GM19395 (cell line): ENCODE data around the gene TCEAL2.
"Not testable (repeated sequence)": the region's sequence is repeated elsewhere in the genome, so short reads cannot be mapped to it uniquely, and the experiment has no call there.

ENCODE experiments used
- ATAC-seq: cut with Tn5 transposase; IDR thresholded peaks from one replicate; pipeline ENCODE4 v1.9.1; 2021; ENCODE audit warnings: mild to moderate bottlenecking, moderate library complexity; ENCODE audit not compliant: unreplicated experiment

Gene TCEAL2

DNA sequence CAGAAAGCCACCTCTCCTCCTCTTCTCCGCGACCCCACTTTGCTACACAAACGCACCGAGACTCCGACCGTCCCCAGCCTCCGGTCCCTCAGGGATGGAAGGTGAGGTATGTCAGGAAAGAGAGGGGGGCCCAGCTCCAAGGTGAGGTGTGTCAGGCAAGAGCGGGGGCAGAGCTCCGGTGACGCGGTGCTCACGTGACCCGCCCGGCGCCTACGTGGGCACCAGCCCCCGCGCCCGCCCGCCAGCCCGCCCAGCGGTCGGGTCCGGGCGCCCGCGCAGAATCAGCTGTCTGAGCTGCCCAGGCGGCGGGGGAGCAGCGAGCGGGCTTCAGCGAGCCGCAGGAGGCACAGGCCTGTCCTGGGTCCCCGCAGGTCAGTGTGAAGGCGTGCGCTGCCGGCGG lies at the start of gene TCEAL2:
TSS of gene TCEAL2 (plus strand) at position 244 of the 400 bp plus-strand sequence. CDS start 1,152 bp downstream, outside the sequence.
- ATAC-seq: not testable (repeated sequence)

DNA sequence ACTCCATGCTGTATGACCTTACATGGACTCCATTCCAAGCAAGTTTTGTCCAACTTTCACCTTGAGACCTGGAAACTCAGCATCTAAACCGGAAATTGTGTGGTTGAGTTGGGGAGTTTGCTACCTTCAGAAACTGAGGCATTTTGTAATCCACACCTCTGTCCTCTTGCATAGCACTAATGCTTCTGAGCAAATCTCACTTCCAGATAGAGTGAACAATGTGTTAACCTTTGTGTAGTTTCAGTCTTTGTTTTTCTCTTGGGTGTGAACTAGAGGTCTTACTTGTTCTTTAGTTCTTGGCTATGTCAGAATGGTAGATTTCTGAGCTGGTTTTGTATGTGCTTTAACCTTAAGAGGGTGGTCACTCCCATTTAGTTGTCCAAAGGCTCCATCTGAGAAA lies 48.1 kb upstream of the TCEAL2 start:
- ATAC-seq: no peak

DNA sequence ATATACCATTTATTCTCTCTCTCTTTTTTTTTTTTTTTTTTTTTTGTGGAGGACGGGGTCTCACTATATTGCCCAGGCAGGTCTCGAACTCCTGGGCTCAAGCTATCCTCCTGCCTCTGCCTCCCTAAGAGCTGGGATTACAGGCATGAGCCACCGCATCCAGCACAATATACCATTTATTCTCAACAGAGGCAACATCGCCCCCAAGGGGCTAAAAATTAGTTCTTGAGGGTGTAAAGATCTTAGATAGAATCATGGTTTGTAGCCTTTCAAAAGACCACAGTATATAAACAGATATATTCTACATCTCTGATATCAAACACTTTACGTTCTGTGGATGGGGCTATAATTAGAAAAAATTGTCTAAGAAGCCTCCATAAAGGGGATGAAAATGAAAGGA lies 39.8 kb upstream of the TCEAL2 start:
- ATAC-seq: no peak

DNA sequence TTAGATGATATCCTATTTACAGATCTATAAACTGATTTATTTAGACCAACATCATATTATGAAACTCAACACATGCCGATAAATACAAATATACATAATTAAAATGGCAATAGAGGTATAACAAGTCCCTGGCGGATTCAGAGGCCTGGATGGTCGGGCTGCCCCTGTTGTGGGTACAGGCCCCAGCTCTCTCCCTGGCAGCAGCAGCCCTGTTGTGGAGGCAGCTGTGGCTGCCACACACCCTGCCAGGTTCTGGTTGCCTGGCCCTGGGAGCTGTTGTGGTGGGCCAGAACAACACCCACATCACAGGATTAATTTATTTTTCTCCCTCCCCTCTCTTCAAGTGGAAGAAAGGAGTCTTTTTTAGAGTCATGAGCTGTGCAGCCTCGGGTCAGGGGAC lies 12.1 kb upstream of the TCEAL2 start:
- ATAC-seq: no peak

DNA sequence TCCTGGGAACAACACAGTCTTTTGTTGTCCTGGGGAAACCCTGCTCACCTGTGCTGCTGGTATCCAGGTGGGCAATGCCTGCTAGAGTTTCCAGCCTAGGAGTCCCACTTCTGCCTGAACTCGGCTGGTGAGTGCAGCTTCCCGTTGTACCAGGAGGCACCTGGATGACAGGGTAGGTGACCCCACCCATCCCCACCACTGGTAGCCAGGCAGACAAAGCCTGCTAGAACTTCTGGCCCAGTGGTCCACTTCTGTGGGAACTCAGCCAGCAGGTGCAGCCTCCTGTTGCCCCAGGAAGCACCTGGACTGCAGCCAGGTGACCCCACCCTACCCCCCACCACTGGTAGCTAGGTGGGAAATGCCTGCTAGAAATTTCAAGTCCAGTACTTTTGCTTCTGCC lies 9.7 kb upstream of the TCEAL2 start:
- no peak for ATAC-seq

DNA sequence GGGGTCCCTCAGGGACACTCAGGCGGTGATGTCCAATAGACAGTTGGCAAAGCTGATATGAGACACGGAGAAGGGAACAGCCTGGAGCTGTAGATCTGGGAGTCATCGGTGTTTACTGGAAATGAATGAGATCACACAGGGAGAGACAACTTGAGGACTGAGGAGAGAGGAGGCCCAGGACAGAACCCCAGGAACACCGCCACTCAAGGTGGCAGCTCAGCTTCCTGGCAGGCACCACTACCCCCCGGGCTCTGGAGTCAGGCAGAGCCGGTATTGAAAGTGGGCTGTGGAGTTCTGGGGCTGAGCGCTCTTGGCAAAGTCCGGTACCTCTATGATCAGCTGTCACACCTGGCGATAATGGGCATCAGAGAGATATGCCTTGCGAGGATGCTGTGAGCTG lies 465 bp upstream of the TCEAL2 start:
- not testable (repeated sequence) for ATAC-seq

DNA sequence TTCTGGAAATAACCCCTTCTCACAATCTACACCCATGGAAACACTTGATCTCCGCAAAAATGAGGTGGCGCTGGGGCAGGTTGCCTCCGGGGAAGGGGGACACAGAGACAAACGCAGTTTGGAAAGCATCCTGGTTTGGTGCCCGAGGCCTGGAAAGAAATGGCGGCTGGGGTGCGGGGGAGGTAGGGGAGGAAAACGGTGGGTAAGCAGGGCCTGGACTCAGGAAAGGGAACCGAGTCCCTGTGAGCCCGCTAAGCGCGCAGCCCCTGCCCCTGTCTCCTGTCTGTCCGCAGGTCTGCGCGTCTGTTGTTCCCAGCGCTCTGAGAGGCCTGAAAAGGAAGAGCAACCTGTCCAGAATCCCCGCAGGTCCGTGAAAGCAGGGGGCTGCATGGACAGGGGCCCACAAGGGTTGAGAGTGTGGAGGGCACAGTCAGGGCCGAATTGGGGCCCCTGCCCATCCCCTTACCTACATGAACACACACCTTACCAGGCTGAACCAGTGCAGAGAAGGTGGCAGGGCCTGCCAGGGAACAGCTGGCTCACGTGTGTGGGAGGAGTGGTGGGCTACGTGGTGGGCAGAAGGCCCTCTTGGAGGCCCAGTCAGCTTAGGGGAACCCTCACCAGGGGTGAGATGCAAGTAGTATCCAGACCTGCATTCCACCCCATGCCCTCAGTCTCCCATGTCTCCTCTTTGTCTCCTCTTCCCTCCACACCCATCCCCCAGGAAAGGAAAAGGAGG lies 770 bp downstream of the TCEAL2 start:
- ATAC-seq: not testable (repeated sequence)

DNA sequence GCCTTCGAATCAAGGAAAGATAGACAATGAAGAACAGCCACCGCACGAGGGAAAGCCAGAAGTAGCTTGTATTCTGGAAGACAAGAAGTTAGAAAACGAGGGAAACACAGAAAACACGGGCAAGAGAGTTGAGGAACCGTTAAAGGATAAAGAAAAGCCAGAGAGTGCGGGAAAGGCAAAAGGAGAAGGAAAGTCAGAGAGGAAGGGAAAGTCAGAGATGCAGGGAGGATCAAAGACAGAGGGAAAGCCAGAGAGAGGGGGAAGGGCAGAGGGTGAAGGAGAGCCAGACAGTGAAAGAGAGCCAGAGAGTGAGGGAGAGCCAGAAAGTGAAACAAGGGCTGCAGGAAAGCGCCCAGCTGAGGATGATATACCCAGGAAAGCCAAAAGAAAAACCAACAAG lies 1.4 kb downstream of the TCEAL2 start:
- ATAC-seq: no peak

DNA sequence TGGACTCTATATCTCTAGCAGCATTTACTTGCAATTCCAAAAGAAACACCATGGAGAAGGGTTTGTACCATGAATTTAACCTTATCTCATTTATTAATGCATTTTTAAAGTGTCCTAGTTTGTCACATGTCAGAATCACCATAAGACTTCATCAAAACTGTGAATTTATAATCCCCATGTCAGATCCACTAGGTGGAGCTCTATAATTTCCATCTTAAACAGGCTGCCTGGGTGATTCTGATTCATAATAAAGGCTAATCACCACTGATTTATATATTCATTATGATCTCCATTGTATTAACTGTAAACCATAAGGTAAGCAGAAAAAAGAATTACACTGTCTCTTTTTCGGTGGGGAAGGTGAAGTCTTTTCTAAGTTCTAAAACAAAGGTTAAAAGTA lies 4.0 kb downstream of the TCEAL2 start:
- no peak for ATAC-seq

DNA sequence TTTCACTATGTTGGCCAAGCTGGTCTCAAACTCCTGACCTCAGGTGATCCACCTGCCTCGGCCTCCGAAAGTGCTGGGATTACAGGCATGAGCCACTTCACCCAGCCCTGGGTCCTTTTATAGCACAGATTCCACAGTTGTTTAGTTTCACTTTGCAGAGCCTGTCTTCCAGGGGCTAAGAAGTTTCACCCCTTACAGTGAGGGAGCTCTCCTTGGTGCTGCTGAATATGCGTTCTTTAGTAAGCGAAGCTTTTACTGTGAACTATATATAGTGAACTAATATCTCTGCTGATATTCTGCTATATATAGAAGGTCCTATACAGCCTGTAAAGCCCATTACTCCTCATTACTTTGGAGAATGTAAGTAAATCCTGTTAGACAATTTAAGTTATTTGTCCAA lies 12.6 kb downstream of the TCEAL2 start:
- no peak for ATAC-seq

DNA sequence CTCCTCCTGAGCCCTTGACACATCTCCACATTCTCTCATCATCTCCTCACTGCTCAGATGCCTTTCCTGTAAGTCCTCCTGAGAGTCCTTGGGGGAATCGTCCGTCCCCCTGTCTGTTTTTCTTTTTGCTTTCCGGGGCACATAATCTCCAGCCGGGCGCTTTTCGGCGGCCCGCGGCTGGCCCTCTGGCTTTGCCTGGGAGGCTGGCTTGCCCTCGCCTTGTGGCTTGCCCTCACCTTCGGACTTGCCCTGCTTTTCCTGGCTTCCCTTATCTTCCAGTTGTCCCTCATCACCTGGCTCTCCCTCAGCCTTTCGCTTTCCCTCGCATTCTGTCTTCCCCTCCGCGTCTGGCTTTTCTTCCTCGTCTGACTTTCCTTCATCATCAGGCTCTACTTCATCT lies 15.4 kb downstream of the TCEAL2 start:
- not testable (repeated sequence) for ATAC-seq

DNA sequence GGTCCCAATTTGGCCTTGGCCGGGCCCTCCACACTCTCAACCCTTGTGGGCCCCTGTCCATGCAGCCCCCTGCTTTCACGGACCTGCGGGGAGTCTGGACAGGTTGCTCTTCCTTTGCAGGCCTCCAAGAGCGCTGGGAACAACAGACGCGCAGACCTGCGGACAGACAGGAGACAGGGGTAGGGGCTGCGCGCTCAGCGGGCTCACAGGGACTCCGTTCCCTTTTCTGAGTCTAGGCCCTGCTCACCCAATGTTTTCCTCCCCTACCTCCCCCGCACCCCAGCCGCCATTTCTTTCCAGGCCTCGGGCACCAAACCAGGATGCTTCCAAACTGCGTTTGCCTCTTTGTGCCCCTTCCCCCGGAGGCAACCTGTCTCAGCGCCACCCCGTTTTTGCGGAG lies 16.2 kb downstream of the TCEAL2 start:
- ATAC-seq: not testable (repeated sequence)

DNA sequence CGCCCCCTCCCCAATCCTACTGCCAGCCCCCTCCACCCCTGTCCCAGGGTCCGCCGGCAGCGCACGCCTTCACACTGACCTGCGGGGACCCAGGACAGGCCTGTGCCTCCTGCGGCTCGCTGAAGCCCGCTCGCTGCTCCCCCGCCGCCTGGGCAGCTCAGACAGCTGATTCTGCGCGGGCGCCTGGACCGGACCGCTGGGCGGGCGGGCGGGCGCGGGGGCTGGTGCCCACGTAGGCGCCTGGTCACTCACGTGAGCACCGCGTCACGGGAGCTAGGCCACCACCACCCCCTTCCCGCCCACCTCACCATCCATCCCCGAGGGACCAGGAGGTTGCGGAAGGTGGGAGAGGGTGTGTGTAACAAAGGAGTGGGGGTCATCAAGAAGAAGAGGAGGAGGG lies 16.8 kb downstream of the TCEAL2 start, which contains the start of gene TCEAL6:
TSS of gene TCEAL6 (minus strand) at position 208 of the 400 bp plus-strand sequence.
- ATAC-seq: not testable (repeated sequence)

DNA sequence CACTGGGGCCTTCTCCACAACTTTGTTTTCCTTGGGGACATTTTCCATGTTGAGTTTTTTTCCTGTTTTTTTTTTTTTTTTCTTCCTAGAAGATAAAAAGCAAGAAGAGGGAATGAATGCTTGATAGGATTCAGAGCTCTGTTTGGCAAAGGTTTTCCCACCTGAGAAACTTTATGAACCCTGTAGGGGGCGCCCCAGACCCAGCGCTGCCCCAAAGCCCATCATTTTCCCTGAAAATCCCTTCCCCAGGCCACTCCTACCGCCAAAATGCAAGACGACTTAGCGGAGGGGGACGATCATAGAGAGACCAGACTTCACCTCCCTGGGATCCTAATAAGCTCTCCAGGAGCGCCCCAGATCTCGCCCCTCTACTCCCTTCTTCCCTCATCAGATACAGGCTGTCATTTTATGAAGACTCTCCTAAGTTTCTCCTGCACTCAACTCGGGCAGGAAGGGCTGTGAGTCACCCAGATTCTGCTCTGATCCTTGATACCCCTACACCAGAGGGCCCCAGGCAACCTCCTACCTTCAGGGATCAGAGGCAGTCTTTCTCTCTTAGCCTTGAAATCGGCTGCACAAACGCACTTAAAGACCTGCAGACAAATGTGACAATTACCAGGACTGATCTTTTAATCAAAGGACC lies 28.9 kb downstream of the TCEAL2 start:
- no peak for ATAC-seq

DNA sequence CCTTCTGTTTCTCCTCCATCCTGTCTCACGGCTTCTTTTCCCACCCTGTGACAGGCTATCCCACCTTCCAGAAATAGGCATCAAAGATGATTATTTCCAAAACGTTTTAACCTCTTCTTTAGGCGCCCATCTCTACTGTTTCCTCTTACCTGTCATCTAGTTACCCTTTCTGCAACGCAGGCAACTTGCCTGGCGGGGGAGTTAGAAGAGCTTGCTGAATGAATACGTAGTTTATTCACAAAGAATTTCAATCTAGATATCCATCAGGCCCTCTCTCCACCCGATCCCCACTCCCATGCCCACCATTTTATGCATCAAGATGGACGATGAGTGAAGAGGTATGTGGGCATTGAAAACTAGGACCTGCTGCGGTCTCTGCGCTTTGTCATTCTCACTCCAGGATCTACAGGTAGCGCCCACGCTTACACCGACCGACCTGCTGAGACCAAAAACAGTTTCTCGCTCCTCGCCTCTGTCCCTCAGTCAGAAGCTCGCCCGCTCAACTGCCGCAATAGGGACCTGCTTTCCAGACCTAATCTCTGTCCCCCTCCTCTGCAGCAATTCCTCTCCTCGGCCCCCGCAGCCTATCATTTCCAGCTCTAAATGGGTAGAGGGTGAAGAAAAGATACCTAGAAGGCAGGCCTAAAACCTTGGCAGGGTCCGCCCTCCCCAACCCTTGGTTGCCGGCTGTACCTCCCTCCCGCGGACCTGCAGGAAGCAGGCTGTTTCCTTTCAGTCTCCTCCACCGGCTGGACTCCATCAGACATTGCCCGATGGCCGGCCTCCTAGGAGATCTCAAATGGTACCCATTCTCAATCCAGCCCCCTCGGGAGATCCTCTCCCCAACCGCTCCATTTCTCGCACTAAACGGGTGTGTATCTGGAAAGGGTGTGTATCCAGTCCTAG lies 29.7 kb downstream of the TCEAL2 start:
- peak; percentile 54 for ATAC-seq

DNA sequence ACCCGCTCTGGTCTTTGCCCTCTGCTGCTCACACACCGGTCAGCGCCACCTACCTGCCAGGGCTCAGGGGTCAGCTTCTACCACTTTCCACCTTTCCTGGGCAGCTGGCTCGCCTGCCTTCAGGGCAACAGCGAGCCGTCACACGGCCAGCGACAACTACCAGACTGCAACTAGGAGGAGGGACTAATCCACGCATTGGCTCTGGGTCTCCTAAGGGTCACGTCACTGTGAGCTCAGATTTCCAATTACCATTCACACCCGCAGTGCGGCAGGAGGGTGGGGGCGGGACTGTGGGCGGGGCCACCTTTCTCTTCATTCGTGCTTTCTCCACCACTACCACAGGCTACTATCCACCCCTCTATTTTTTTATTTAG lies 30.3 kb downstream of the TCEAL2 start, which contains the start of gene BEX5:
TSS of gene BEX5 (minus strand) at position 172 of the 374 bp plus-strand sequence. CDS start 1,712 bp downstream, outside the sequence.
- peak; percentile 92 for ATAC-seq
